ENCODE data around the gene ARSA. TPM values are rescaled to one million over a fixed set of nuclear protein-coding genes. Genes with fewer than 3 reads are reported as not detected.

ARSA gene
- total and polyA plus RNA-seq, 2 of the 13 experiments (the other 11 are each of a cell fraction or from before 2014, with no cell fraction given), result 9.0 to 11.5 TPM

DNA sequence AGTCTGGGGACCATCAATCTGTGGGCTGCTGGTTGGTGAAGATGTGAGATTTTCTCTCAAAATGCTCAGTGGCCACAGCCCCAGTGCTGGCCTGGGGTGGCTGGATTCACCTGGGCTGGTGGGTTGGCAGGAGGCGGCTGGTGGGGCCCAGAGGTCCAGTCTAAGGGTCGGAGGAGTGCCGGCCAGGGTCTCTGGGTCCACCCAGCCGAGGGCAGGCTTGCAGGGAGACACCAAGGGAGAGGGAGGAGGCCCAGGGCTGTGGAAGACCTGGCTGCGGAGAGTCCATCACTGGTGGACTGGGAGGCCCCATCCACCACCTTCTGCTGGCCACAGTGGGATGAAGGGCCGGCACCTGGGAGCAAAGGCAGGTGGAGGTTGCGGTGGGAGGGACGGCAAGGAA, 44.1 kb upstream of the ARSA start:
- BruUV-seq (replicated peaks), result no TSS peak
- no peak for FAIRE-seq
- in situ Hi-C loops (cut with HindIII; ENCODE audit: extremely low pct_ligation_motif_present, low pct_unique_long_range_greater_than_20kb) (no loop called here), intact Hi-C loops (cut with micrococcal nuclease; ENCODE audit: unreplicated experiment) (no loop called here)
- Histone ChIP-seq H3K9ac (ENCODE audit: insufficient read depth, low read depth, low read length) (no peak overlapping the region), H3K4me3 (replicated peaks in 1 of 3; ENCODE audit: insufficient read depth in 1 of 3, low read depth in 2 of 3, low read length in 3 of 3) (no peak overlapping the region; a peak in 1 of 6 replicates), H3K4me1 (ENCODE audit: insufficient read depth, low read length) (peaks cover 40% of the 10 kb centered on the region), H3K36me3 (replicated peaks in 1 of 2; ENCODE audit: control insufficient read depth in 1 of 2, insufficient read depth in 2 of 2, low read length in 2 of 2) (no peaks in the 10 kb centered on the region), H3K9me3 (ENCODE audit: low read length) (no peaks in the 10 kb centered on the region), H3K4me2 (ENCODE audit: low read depth, low read length) (0 out of 2 replicates have a peak overlapping the region, but pooled peaks have one; percentile 59), H4K20me1 (ENCODE audit: insufficient read depth, low read length) (no peaks in the 10 kb centered on the region), H3K27ac (ENCODE audit: extremely low read length, insufficient read depth, low read length) (no peak overlapping the region), H3K27me3 (ENCODE audit: control insufficient read depth in 1 of 2, insufficient read depth in 2 of 2, low read length in 2 of 2) (peaks cover 2 to 20% of the 10 kb centered on the region in 2 experiments; a peak in 3 of 5 replicates), H3K79me2 (ENCODE audit: insufficient read depth, low read length) (no peaks in the 10 kb centered on the region), H2AFZ (ENCODE audit: low read length) (no peak overlapping the region)
- no peak for DNase-seq (ENCODE audit: low spot score)
- no peak for TF ChIP-seq ZNF724P (CRISPR knock-in tag; IDR thresholded peaks at IDR 0.05; ENCODE audit: borderline replicate concordance)
- ChIA-PET CTCF (ENCODE audit: low intra/inter-chr PET ratio, low total read pairs) (no interaction called here), POLR2A (no interaction called here)
- ATAC-seq, result peak; percentile 21
- 41% methylated on average over 5 of the region's 8 CpGs for WGBS (ENCODE audit: low lambda C conversion rate)

DNA sequence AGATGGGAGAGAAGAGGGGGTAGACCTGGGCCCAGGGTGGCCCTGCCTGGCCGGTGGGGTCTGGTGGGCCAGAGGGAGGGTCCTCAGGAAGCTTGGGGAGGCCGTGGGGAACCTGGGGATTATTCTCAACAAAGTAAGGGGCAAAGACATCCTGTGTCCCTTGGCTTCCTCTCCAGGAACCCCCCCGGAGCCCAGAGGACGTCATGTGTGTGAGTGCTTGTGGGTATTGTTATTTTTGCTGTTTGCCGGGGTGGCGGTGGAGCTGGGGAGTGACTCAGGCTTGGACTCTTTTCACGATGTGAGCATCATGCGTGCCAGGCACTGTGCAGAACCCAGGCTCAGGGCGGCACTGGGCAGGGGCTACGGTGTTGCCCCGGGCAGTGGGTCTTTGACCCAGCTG, 43.7 kb upstream of the ARSA start:
- ChIA-PET CTCF (ENCODE audit: low intra/inter-chr PET ratio, low total read pairs) (no interaction called here), POLR2A (no interaction called here)
- no peak overlapping the region for H3K4me3 ChIP-seq (replicated peaks in 1 of 3; ENCODE audit: insufficient read depth in 1 of 3, low read depth in 2 of 3, low read length in 3 of 3)
- H3K79me2 ChIP-seq (ENCODE audit: insufficient read depth, low read length), result no peaks in the 10 kb centered on the region
- ATAC-seq (no peak; the same call in 2 of the 3 replicates), DNase-seq (ENCODE audit: low spot score) (no peak), FAIRE-seq (no peak)
- no peaks in the 10 kb centered on the region for H3K36me3 ChIP-seq (replicated peaks in 1 of 2; ENCODE audit: control insufficient read depth in 1 of 2, insufficient read depth in 2 of 2, low read length in 2 of 2)
- peaks cover 36% of the 10 kb centered on the region for H3K4me1 ChIP-seq (ENCODE audit: insufficient read depth, low read length)
- BruUV-seq (replicated peaks), result no TSS peak
- H4K20me1 ChIP-seq (ENCODE audit: insufficient read depth, low read length), result no peaks in the 10 kb centered on the region
- H2AFZ ChIP-seq (ENCODE audit: low read length), result no peak overlapping the region
- H3K9me3 ChIP-seq (ENCODE audit: low read length), result no peaks in the 10 kb centered on the region
- TF ChIP-seq BRD4 (CRISPR knock-in tag; IDR thresholded peaks at IDR 0.05) (no peak), GLI4 (CRISPR knock-in tag; IDR thresholded peaks at IDR 0.05; ENCODE audit: borderline replicate concordance) (no peak), ZKSCAN8 (CRISPR knock-in tag; IDR thresholded peaks at IDR 0.05; ENCODE audit: borderline replicate concordance) (no peak), ZNF737 (CRISPR knock-in tag; IDR thresholded peaks at IDR 0.05; ENCODE audit: borderline replicate concordance) (no peak), SKI (IDR thresholded peaks at IDR 0.05; ENCODE audit: partially characterized antibody) (no peak), ELF3 (CRISPR knock-in tag; IDR thresholded peaks at IDR 0.05) (no peak)
- TF ChIP-seq, protein P1, sequence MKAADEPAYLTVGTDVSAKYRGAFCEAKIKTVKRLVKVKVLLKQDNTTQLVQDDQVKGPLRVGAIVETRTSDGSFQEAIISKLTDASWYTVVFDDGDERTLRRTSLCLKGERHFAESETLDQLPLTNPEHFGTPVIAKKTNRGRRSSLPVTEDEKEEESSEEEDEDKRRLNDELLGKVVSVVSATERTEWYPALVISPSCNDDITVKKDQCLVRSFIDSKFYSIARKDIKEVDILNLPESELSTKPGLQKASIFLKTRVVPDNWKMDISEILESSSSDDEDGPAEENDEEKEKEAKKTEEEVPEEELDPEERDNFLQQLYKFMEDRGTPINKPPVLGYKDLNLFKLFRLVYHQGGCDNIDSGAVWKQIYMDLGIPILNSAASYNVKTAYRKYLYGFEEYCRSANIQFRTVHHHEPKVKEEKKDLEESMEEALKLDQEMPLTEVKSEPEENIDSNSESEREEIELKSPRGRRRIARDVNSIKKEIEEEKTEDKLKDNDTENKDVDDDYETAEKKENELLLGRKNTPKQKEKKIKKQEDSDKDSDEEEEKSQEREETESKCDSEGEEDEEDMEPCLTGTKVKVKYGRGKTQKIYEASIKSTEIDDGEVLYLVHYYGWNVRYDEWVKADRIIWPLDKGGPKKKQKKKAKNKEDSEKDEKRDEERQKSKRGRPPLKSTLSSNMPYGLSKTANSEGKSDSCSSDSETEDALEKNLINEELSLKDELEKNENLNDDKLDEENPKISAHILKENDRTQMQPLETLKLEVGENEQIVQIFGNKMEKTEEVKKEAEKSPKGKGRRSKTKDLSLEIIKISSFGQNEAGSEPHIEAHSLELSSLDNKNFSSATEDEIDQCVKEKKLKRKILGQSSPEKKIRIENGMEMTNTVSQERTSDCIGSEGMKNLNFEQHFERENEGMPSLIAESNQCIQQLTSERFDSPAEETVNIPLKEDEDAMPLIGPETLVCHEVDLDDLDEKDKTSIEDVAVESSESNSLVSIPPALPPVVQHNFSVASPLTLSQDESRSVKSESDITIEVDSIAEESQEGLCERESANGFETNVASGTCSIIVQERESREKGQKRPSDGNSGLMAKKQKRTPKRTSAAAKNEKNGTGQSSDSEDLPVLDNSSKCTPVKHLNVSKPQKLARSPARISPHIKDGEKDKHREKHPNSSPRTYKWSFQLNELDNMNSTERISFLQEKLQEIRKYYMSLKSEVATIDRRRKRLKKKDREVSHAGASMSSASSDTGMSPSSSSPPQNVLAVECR (CRISPR knock-in tag; IDR thresholded peaks at IDR 0.05; ENCODE audit: borderline replicate concordance), result 0 out of 2 replicates have a peak, but pooled peaks have one; percentile 2
- TF ChIP-seq, protein P2, sequence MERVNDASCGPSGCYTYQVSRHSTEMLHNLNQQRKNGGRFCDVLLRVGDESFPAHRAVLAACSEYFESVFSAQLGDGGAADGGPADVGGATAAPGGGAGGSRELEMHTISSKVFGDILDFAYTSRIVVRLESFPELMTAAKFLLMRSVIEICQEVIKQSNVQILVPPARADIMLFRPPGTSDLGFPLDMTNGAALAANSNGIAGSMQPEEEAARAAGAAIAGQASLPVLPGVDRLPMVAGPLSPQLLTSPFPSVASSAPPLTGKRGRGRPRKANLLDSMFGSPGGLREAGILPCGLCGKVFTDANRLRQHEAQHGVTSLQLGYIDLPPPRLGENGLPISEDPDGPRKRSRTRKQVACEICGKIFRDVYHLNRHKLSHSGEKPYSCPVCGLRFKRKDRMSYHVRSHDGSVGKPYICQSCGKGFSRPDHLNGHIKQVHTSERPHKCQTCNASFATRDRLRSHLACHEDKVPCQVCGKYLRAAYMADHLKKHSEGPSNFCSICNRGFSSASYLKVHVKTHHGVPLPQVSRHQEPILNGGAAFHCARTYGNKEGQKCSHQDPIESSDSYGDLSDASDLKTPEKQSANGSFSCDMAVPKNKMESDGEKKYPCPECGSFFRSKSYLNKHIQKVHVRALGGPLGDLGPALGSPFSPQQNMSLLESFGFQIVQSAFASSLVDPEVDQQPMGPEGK (CRISPR knock-in tag; IDR thresholded peaks at IDR 0.05), result no peak
- peaks cover 2 to 20% of the 10 kb centered on the region in 2 experiments; a peak in 3 of 5 replicates for H3K27me3 ChIP-seq (ENCODE audit: control insufficient read depth in 1 of 2, insufficient read depth in 2 of 2, low read length in 2 of 2)
- intact Hi-C loops (cut with micrococcal nuclease; ENCODE audit: unreplicated experiment), result no loop called here
- WGBS (ENCODE audit: low lambda C conversion rate), result 34% methylated on average over 11 of the region's 11 CpGs
- H3K9ac ChIP-seq (ENCODE audit: insufficient read depth, low read depth, low read length), result no peak overlapping the region
- H3K4me2 ChIP-seq (ENCODE audit: low read depth, low read length), result no peak overlapping the region
- H3K27ac ChIP-seq (ENCODE audit: extremely low read length, insufficient read depth, low read length), result no peak overlapping the region
- in situ Hi-C loops (cut with HindIII; ENCODE audit: extremely low pct_ligation_motif_present, low pct_unique_long_range_greater_than_20kb), result no loop called here

All from HepG2 (cell line).